Measurements from ENCODE around the gene SPC24.
"Not testable (repeated sequence)": the region's sequence is repeated elsewhere in the genome, so short reads cannot be mapped to it uniquely, and the experiment has no call there.

The SPC24 gene

GRCh38 chr19:11182994-11183393, 27.4 kb upstream of the SPC24 start:
- H3K36me3 ChIP-seq (ENCODE audit: insufficient read depth, low read length), result peaks cover 43% of the 10 kb centered on the region
- TF ChIP-seq EZH2 (IDR thresholded peaks at IDR 0.05) (no peak), FOXP2 (optimal IDR thresholded peaks at IDR 0.05; ENCODE audit: control extremely low read depth, extremely low read length, insufficient read depth) (no peak), POLR2AphosphoS5 (IDR thresholded peaks at IDR 0.05; ENCODE audit: borderline replicate concordance, low read depth, low read length) (no peak)
- H3K4me3 ChIP-seq, result no peak overlapping the region
- DNase-seq (ENCODE audit: low read depth, low spot score), result no peak
- H3K9me3 ChIP-seq (ENCODE audit: low read depth, low read length), result 0 out of 2 replicates have a peak, but pooled peaks cover 3% of the 10 kb centered on the region
- no peak overlapping the region for H3K27ac ChIP-seq
- no peak overlapping the region for H3K9ac ChIP-seq (ENCODE audit: insufficient read length)

- Histone ChIP-seq H3K36me3 (ENCODE audit: insufficient read depth, low read length) (peaks cover 48% of the 10 kb centered on the region), H3K4me3 (no peak overlapping the region), H3K9me3 (ENCODE audit: low read depth, low read length) (0 out of 2 replicates have a peak, but pooled peaks cover 3% of the 10 kb centered on the region), H3K9ac (ENCODE audit: insufficient read length) (no peak overlapping the region), H3K27ac (no peak overlapping the region)
- no peak for DNase-seq (ENCODE audit: low read depth, low spot score)
- no peak for TF ChIP-seq EZH2 (IDR thresholded peaks at IDR 0.05)
- TF ChIP-seq POLR2AphosphoS5 (IDR thresholded peaks at IDR 0.05; ENCODE audit: borderline replicate concordance, low read depth, low read length), result no peak
- TF ChIP-seq FOXP2 (optimal IDR thresholded peaks at IDR 0.05; ENCODE audit: control extremely low read depth, extremely low read length, insufficient read depth), result no peak
Observed at GRCh38 chr19:11181488-11181887, 25.9 kb upstream of the SPC24 start.

GRCh38 chr19:11180975-11181374, 25.4 kb upstream of the SPC24 start:
- H3K9ac ChIP-seq (ENCODE audit: insufficient read length); DNase-seq (ENCODE audit: low read depth, low spot score); H3K27ac ChIP-seq; H3K9me3 ChIP-seq (ENCODE audit: low read depth, low read length); H3K4me3 ChIP-seq: not testable (repeated sequence)
- H3K36me3 ChIP-seq (ENCODE audit: insufficient read depth, low read length), result peaks cover 52% of the 10 kb centered on the region

- H3K27ac ChIP-seq, result peak overlapping the region; percentile 56; the same call in 1 of the 2 replicates
- H3K36me3 ChIP-seq (ENCODE audit: insufficient read depth, low read length), result peaks cover 52% of the 10 kb centered on the region
- 0 out of 2 replicates have a peak, but pooled peaks cover 3% of the 10 kb centered on the region for H3K9me3 ChIP-seq (ENCODE audit: low read depth, low read length)
- DNase-seq (ENCODE audit: low read depth, low spot score), result no peak
- TF ChIP-seq EZH2 (IDR thresholded peaks at IDR 0.05), result no peak
- TF ChIP-seq FOXP2 (optimal IDR thresholded peaks at IDR 0.05; ENCODE audit: control extremely low read depth, extremely low read length, insufficient read depth), result no peak
- TF ChIP-seq POLR2AphosphoS5 (IDR thresholded peaks at IDR 0.05; ENCODE audit: borderline replicate concordance, low read depth, low read length), result no peak
- no peak overlapping the region for H3K9ac ChIP-seq (ENCODE audit: insufficient read length)
- H3K4me3 ChIP-seq, result no peak overlapping the region
Observed at GRCh38 chr19:11180346-11180745, 24.8 kb upstream of the SPC24 start.

- H3K9me3 ChIP-seq (ENCODE audit: low read depth, low read length), result 0 out of 2 replicates have a peak, but pooled peaks cover 3% of the 10 kb centered on the region
- H3K27ac ChIP-seq, result peak overlapping the region; percentile 68
- TF ChIP-seq EZH2 (IDR thresholded peaks at IDR 0.05), result no peak
- 0 out of 2 replicates have a peak, but pooled peaks have one; percentile 24 for TF ChIP-seq POLR2AphosphoS5 (IDR thresholded peaks at IDR 0.05; ENCODE audit: borderline replicate concordance, low read depth, low read length)
- H3K4me3 ChIP-seq, result no peak overlapping the region
- H3K9ac ChIP-seq (ENCODE audit: insufficient read length), result no peak overlapping the region
- DNase-seq (ENCODE audit: low read depth, low spot score), result no peak
- H3K36me3 ChIP-seq (ENCODE audit: insufficient read depth, low read length), result peaks cover 48% of the 10 kb centered on the region
Observed at GRCh38 chr19:11179716-11180297, 24.2 kb upstream of the SPC24 start.

GRCh38 chr19:11179145-11179465, 23.5 kb upstream of the SPC24 start:
- not testable (repeated sequence) for H3K9ac ChIP-seq (ENCODE audit: insufficient read length); H3K9me3 ChIP-seq (ENCODE audit: low read depth, low read length); H3K27ac ChIP-seq; DNase-seq (ENCODE audit: low read depth, low spot score); H3K4me3 ChIP-seq
- peaks cover 50% of the 10 kb centered on the region for H3K36me3 ChIP-seq (ENCODE audit: insufficient read depth, low read length)

GRCh38 chr19:11177592-11177991, 22.0 kb upstream of the SPC24 start:
- TF ChIP-seq FOXP2 (optimal IDR thresholded peaks at IDR 0.05; ENCODE audit: control extremely low read depth, extremely low read length, insufficient read depth) (no peak), POLR2AphosphoS5 (IDR thresholded peaks at IDR 0.05; ENCODE audit: borderline replicate concordance, low read depth, low read length) (no peak), EZH2 (IDR thresholded peaks at IDR 0.05) (no peak)
- H3K36me3 ChIP-seq (ENCODE audit: insufficient read depth, low read length), result peaks cover 50% of the 10 kb centered on the region; the same call in 1 of the 2 replicates
- no peaks in the 10 kb centered on the region for H3K9me3 ChIP-seq (ENCODE audit: low read depth, low read length)
- no peak for DNase-seq (ENCODE audit: low read depth, low spot score)
- no peak overlapping the region for H3K4me3 ChIP-seq
- H3K9ac ChIP-seq (ENCODE audit: insufficient read length), result no peak overlapping the region
- no peak overlapping the region for H3K27ac ChIP-seq

GRCh38 chr19:11176466-11177193, 21.0 kb upstream of the SPC24 start:
- Histone ChIP-seq H3K4me3 (no peak overlapping the region), H3K9me3 (ENCODE audit: low read depth, low read length) (no peaks in the 10 kb centered on the region), H3K27ac (no peak overlapping the region), H3K9ac (ENCODE audit: insufficient read length) (no peak overlapping the region), H3K36me3 (ENCODE audit: insufficient read depth, low read length) (peaks cover 54% of the 10 kb centered on the region; the same call in 1 of the 2 replicates)
- DNase-seq (ENCODE audit: low read depth, low spot score), result no peak
- TF ChIP-seq FOXP2 (optimal IDR thresholded peaks at IDR 0.05; ENCODE audit: control extremely low read depth, extremely low read length, insufficient read depth) (no peak), POLR2AphosphoS5 (IDR thresholded peaks at IDR 0.05; ENCODE audit: borderline replicate concordance, low read depth, low read length) (no peak), EZH2 (IDR thresholded peaks at IDR 0.05) (no peak)

GRCh38 chr19:11175920-11176319, 20.3 kb upstream of the SPC24 start:
- H3K9me3 ChIP-seq (ENCODE audit: low read depth, low read length), result no peaks in the 10 kb centered on the region
- TF ChIP-seq POLR2AphosphoS5 (IDR thresholded peaks at IDR 0.05; ENCODE audit: borderline replicate concordance, low read depth, low read length) (no peak), FOXP2 (optimal IDR thresholded peaks at IDR 0.05; ENCODE audit: control extremely low read depth, extremely low read length, insufficient read depth) (no peak), EZH2 (IDR thresholded peaks at IDR 0.05) (no peak)
- H3K9ac ChIP-seq (ENCODE audit: insufficient read length), result no peak overlapping the region
- no peak overlapping the region for H3K27ac ChIP-seq
- H3K36me3 ChIP-seq (ENCODE audit: insufficient read depth, low read length), result peaks cover 54% of the 10 kb centered on the region; the same call in 1 of the 2 replicates
- DNase-seq (ENCODE audit: low read depth, low spot score), result no peak
- no peak overlapping the region for H3K4me3 ChIP-seq

All from SK-N-MC (cell line).